Adipose tissue (tissue), 3 donors: Measurements from ENCODE around the gene CFAP61. TPM values are rescaled to one million over a fixed set of nuclear protein-coding genes. Genes with fewer than 3 reads are reported as not detected.

Source experiments
- H3K27ac ChIP-seq: one replicate; pipeline ENCODE4 v1.5.1; 2013; ENCODE audit warnings: low read depth, low read length
- WGBS, 3 donors: extraction: QIAGEN DNeasy Blood & Tissue Kit; methylation state at CpG; one replicate each; pipeline ENCODE4 v1.1.7; 2013; 5-methylcytosine and 5-hydroxymethylcytosine counted together
- polyA plus RNA-seq, 3 donors: library from polyadenylated mRNA; stranded (reverse); fragments of 200-250 nt; gene quantifications; one replicate each; pipeline ENCODE4 v1.2.3, GENCODE V29; 2013
- donor health status: healthy with polysubstance abuse.
- donor health status: Bipolar disorder and iron deficiency.
- donor health status: healthy.

Gene CFAP61
- polyA plus RNA-seq, 3 donors = 0.24 TPM; not detected in 2

- 71 to 75% (median 72%) methylated on average over 6 of the region's 6 CpGs for WGBS, 3 donors
- no peak overlapping the region for H3K27ac ChIP-seq
Measured at GRCh38 chr20:20407891-20408805, 355.8 kb downstream of the CFAP61 start.

GRCh38 chr20:20409331-20409730 is 357.0 kb downstream of the CFAP61 start:
- 97 to 99% (median 97%) methylated on average over 4 of the region's 4 CpGs for WGBS, 3 donors
- no peak overlapping the region for H3K27ac ChIP-seq

Other genes starting within 250 kb of the CFAP61 start
- gene NAA20, start 35.2 kb upstream of the CFAP61 start, polyA plus RNA-seq = 10 to 100 TPM; 43.9 to 74.2 (median 68.8) TPM
- gene CRNKL1, start 66 bp upstream of the CFAP61 start, polyA plus RNA-seq = 10 to 100 TPM in 1 of 3 donors, 1 to 10 TPM in 2; 4.2 to 14.6 (median 6.0) TPM